ENCODE measurements around the gene ZNF511. TPM values are rescaled to one million over a fixed set of nuclear protein-coding genes. Genes with fewer than 3 reads are reported as not detected.

ZNF511 gene
- total RNA-seq, 1 donor from 2014 or later: 36.3 TPM

- intact Hi-C loops (cut with DNase I): no loop called here
- H3K36me3 ChIP-seq: no peaks in the 10 kb centered on the region
- no peak for TF ChIP-seq POLR2A (IDR thresholded peaks at IDR 0.05)
- no peak for TF ChIP-seq POLR2AphosphoS5 (IDR thresholded peaks at IDR 0.05; ENCODE audit: insufficient read depth in 1 of 2, low read depth in 1 of 2)
- no peak for TF ChIP-seq CTCF (IDR thresholded peaks at IDR 0.05)
- no peak for DNase-seq (ENCODE audit: extremely low spot score in 2 of 2)
- H3K4me1 ChIP-seq: no peaks in the 10 kb centered on the region
- H3K27ac ChIP-seq: no peak overlapping the region
- no peaks in the 10 kb centered on the region for H3K27me3 ChIP-seq
- H3K4me3 ChIP-seq: no peak overlapping the region
- no peaks in the 10 kb centered on the region for H3K9me3 ChIP-seq
Measured at GRCh38 chr10:133343558-133343957, 34.8 kb downstream of the ZNF511 start.

- no peaks in the 10 kb centered on the region for H3K9me3 ChIP-seq
- H3K27ac ChIP-seq: no peak overlapping the region
- H3K36me3 ChIP-seq: no peaks in the 10 kb centered on the region
- H3K27me3 ChIP-seq: no peaks in the 10 kb centered on the region
- no peak overlapping the region for H3K4me3 ChIP-seq
- TF ChIP-seq CTCF (IDR thresholded peaks at IDR 0.05): no peak
- TF ChIP-seq POLR2AphosphoS5 (IDR thresholded peaks at IDR 0.05; ENCODE audit: insufficient read depth in 1 of 2, low read depth in 1 of 2): no peak
- TF ChIP-seq POLR2A (IDR thresholded peaks at IDR 0.05): no peak
- intact Hi-C loops (cut with DNase I): no loop called here
- no peak for DNase-seq (ENCODE audit: extremely low spot score in 2 of 2)
- no peaks in the 10 kb centered on the region for H3K4me1 ChIP-seq
Measured at GRCh38 chr10:133344236-133344635, 35.5 kb downstream of the ZNF511 start.

- no peaks in the 10 kb centered on the region for H3K27me3 ChIP-seq
Measured at GRCh38 chr10:133346413-133346812, 37.7 kb downstream of the ZNF511 start.

GRCh38 chr10:133347710-133348517 lies 39.2 kb downstream of the ZNF511 start:
- no peak for DNase-seq (ENCODE audit: extremely low spot score in 2 of 2)
- H3K27me3 ChIP-seq: no peaks in the 10 kb centered on the region
- H3K9me3 ChIP-seq: no peaks in the 10 kb centered on the region
- no peak for TF ChIP-seq POLR2A (IDR thresholded peaks at IDR 0.05)
- no peak for TF ChIP-seq POLR2AphosphoS5 (IDR thresholded peaks at IDR 0.05; ENCODE audit: insufficient read depth in 1 of 2, low read depth in 1 of 2)
- TF ChIP-seq CTCF (IDR thresholded peaks at IDR 0.05): no peak
- no peak overlapping the region for H3K4me3 ChIP-seq
- no peaks in the 10 kb centered on the region for H3K36me3 ChIP-seq
- H3K4me1 ChIP-seq: no peaks in the 10 kb centered on the region
- intact Hi-C loops (cut with DNase I): no loop called here
- no peak overlapping the region for H3K27ac ChIP-seq

More at GRCh38 chr10:133346413-133346812, 37.7 kb downstream of the ZNF511 start:
- intact Hi-C loops (cut with DNase I): no loop called here
- Histone ChIP-seq H3K4me3 (no peak overlapping the region), H3K4me1 (no peaks in the 10 kb centered on the region), H3K9me3 (no peaks in the 10 kb centered on the region), H3K27ac (no peak overlapping the region), H3K36me3 (no peaks in the 10 kb centered on the region)
- TF ChIP-seq POLR2A (IDR thresholded peaks at IDR 0.05): no peak
- no peak for TF ChIP-seq CTCF (IDR thresholded peaks at IDR 0.05)
- DNase-seq (ENCODE audit: extremely low spot score in 2 of 2): no peak

GRCh38 chr10:133349160-133349568 lies 40.5 kb downstream of the ZNF511 start:
- intact Hi-C loops (cut with DNase I): no loop called here
- DNase-seq (ENCODE audit: extremely low spot score in 2 of 2): no peak
- no peak for TF ChIP-seq POLR2AphosphoS5 (IDR thresholded peaks at IDR 0.05; ENCODE audit: insufficient read depth in 1 of 2, low read depth in 1 of 2)
- no peak for TF ChIP-seq CTCF (IDR thresholded peaks at IDR 0.05)
- TF ChIP-seq POLR2A (IDR thresholded peaks at IDR 0.05): no peak
- Histone ChIP-seq H3K4me1 (no peaks in the 10 kb centered on the region), H3K9me3 (no peaks in the 10 kb centered on the region), H3K36me3 (no peaks in the 10 kb centered on the region), H3K27ac (no peak overlapping the region), H3K4me3 (no peak overlapping the region), H3K27me3 (no peaks in the 10 kb centered on the region)
